G401 (cell line): Measurements from ENCODE around the gene AUTS2. TPM values are rescaled to one million over a fixed set of nuclear protein-coding genes. Genes with fewer than 3 reads are reported as not detected.

Experiments
- DNase-seq: peaks from one replicate; pipeline ENCODE4 v3.0.0-alpha.2; 2015; ENCODE audit warnings: low spot score
- in situ Hi-C: cut with HindIII; loops from 2 replicates; pipeline ENCODE4 v1.10.0; 2016; ENCODE audit warnings: low sequenced_read_pairs, mixed read lengths
- total RNA-seq: library from RNA; depleted of rRNA; stranded (reverse); fragments of >200 nt; shearing (Covaris generic); gene quantifications from 2 replicates; pipeline ENCODE4 v1.2.3, GENCODE V29; 2014

The AUTS2 gene
- total RNA-seq, 1 experiment from 2014 or later, result 4.4 TPM

GRCh38 chr7:69929622-69930021, 331.3 kb downstream of the AUTS2 start:
- no peak for DNase-seq
- in situ Hi-C loops, result no loop called here

- peak; percentile 74 for DNase-seq
- in situ Hi-C loops, result no loop called here
Measured at GRCh38 chr7:69932034-69932628, 333.9 kb downstream of the AUTS2 start.

GRCh38 chr7:69934144-69934903, 336.0 kb downstream of the AUTS2 start:
- in situ Hi-C loops, result no loop called here
- peak; percentile 31 for DNase-seq

- DNase-seq, result no peak
- in situ Hi-C loops, result no loop called here
Measured at GRCh38 chr7:69935107-69935506, 336.8 kb downstream of the AUTS2 start.

GRCh38 chr7:69937097-69937496, 338.8 kb downstream of the AUTS2 start:
- in situ Hi-C loops, result no loop called here
- no peak for DNase-seq

GRCh38 chr7:69939317-69939716, 341.0 kb downstream of the AUTS2 start:
- in situ Hi-C loops, result no loop called here
- no peak for DNase-seq

GRCh38 chr7:69941077-69941651, 342.9 kb downstream of the AUTS2 start:
- no peak for DNase-seq
- in situ Hi-C loops, result no loop called here

GRCh38 chr7:69942573-69942972, 344.3 kb downstream of the AUTS2 start:
- DNase-seq, result no peak
- in situ Hi-C loops, result no loop called here

- DNase-seq, result no peak
- in situ Hi-C loops, result no loop called here
Measured at GRCh38 chr7:69946901-69947300, 348.6 kb downstream of the AUTS2 start.

GRCh38 chr7:69947998-69948397, 349.7 kb downstream of the AUTS2 start:
- in situ Hi-C loops, result no loop called here
- DNase-seq, result no peak

- DNase-seq, result no peak
- in situ Hi-C loops, result no loop called here
Measured at GRCh38 chr7:69949122-69949521, 350.8 kb downstream of the AUTS2 start.

- no peak for DNase-seq
- in situ Hi-C loops, result no loop called here
Measured at GRCh38 chr7:69951458-69951857, 353.2 kb downstream of the AUTS2 start.

- DNase-seq, result no peak
- in situ Hi-C loops, result no loop called here
Measured at GRCh38 chr7:69953136-69954067, 355.1 kb downstream of the AUTS2 start.

GRCh38 chr7:69956541-69956940, 358.3 kb downstream of the AUTS2 start:
- in situ Hi-C loops, result no loop called here
- DNase-seq, result no peak

- in situ Hi-C loops, result no loop called here
- DNase-seq, result no peak
Measured at GRCh38 chr7:69957661-69958060, 359.4 kb downstream of the AUTS2 start.

GRCh38 chr7:69959789-69960499, 361.7 kb downstream of the AUTS2 start:
- DNase-seq, result no peak
- in situ Hi-C loops, result no loop called here

GRCh38 chr7:69961436-69961835, 363.2 kb downstream of the AUTS2 start:
- peak; percentile 62 for DNase-seq
- in situ Hi-C loops, result no loop called here

- peak; percentile 81 for DNase-seq
- in situ Hi-C loops, result no loop called here
Measured at GRCh38 chr7:69962186-69963065, 364.2 kb downstream of the AUTS2 start.
